ENCODE results near the gene CAMTA1.

Gene CAMTA1

DNA sequence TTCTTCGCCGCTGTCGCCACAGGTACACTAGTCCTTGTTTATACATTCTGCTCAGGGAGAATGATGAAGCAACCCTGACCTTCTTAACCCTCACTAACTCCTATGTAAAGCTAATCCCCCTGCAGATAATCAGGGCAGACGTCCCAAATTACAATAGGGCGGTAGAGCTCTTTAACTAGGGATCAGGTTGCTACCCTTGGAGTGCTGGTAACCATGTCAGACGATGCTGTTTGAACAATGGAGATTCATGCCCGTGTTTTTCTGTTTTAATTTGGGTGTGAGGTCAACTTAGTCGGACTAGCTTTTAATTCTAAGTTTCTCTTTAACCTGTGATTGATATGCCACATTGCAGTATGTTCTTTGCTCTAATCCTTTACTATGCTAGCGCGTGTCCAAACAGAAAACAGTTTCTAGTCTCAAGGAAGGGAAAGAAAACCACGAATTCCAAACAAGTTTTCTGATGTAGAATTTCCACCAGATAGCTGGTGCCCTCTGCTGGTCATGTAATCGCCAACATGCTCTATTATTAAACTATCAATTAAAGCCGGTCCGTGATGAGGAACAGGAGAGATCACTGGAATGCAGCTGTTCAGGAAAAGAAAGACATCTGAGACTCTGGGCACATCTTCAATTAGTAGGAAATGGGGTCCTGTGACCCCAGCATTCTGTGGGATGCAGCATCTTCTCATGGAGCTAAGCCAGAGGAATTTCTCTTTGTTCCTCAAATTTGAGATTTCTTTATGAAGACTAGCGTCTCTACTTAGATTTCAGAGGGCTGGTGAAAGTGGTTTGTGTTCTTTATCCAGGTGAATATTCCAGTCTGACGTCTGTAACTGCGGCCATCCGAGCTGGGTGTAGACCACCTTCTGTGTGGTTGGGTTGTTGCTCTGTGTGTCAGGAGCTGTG is 967.5 kb downstream of the CAMTA1 start:
- no peak for DNase-seq

DNA sequence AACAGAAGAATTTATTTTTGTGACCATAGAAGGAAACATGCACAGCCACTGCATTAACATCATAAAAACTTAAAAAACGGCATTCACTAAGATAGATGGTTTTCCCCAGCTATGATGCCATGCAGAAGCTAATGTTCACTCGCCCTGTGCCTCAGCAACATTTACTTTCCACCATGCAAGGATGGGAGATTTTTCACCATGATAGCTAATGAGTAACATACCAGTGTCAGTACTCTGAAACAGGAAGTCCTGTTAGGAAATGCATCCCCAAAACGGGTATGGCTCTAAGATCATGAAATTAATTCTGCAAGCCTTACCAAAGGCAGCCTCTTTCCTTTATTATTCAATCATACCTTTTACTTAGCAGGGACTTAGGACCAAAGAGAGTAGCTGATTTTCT is 968.4 kb downstream of the CAMTA1 start:
- no peak for DNase-seq

DNA sequence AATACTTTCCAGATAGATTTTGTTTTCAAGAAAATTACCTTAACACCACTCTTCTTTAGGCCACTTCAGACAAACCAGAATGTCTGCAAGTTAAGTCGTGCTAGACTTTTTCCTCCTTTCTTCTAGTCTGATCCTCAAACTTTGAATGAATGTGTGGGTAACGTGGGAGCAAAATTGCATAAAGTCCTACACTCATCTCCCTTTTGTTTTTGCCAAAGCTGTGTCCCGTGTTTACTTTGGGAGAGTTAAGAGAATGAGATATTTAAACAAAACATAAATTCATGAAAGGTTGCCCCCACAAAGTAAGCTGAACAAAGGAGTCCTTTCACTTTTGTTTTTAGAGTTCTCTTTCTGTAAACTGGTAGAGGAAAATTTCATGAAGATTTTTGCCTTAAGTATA is 969.0 kb downstream of the CAMTA1 start:
- DNase-seq: no peak

DNA sequence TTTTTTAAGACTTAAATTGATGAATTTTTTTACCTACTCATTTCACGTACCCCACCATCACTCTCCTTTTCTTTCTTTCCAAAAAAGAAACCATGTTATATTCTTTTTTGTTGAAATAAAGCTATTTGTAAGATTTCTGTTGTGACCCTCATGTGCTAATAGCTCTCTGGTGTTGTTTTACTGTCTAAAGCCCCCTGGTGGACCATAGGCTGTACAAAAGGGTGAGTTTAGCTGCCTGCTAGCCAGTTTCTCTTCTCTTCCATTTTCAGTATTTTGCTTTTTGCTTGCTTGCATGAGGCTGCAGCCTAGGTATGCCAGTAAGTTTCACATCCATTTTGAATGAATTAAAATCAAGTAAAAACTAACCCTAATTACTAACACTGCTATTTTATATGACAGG is 970.2 kb downstream of the CAMTA1 start:
- no peak for DNase-seq

DNA sequence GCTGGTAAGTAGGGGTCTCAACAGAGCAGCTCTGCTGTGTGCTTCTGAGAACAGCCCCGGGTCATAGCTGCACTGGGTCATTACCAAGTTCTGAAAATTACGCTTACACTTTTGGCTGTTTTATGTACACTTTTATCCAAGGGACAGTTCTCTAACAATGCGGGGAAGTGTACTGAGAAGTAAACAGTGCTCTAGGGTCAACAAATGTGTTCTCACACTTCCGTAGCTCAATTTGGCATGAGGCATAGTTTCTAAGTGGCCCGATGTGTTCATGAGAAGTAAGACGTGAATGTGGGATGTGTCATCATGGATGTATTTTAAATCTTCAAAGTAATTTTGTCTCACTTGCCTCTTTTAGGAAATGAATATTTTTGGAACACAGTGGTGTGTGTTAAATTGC is 975.0 kb downstream of the CAMTA1 start:
- no peak for DNase-seq

DNA sequence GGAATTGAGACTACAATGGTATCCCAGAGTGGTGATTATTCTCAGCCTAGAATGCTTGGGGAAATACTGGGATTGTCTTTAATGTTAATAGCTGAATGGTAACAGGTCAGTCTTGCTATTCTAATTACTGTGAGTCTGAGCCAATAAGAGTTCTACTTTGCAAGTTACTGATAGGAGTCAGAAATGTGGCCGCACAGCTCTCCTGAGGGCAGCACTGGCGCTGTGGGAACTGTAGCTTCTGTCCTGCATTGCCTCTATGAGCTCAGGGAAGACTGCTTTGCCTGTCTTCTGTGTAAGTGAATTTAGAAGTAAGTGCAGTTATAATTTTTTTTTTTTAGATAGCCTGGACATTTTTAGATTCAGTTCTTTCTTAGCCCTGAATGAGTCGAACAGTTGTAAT is 975.8 kb downstream of the CAMTA1 start:
- no peak for DNase-seq

DNA sequence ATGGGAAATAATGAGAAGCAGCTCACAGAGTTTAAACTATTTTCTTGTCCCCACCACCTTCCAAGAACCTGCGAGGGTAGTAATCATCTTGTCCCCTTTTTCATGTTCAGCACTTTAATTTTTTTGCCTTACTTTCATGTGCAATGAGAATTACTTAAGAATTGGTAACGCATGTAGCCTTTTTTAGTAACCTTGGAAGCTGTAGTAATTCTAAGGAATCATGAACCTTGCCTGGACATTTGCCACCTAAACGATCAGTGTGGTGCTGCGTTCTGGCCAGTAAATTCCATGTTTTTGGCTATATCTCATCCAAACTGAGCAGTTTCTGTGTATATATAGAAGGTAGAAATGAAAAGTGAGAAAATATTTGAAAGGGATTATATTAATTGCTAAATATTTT is 981.9 kb downstream of the CAMTA1 start:
- DNase-seq: no peak

DNA sequence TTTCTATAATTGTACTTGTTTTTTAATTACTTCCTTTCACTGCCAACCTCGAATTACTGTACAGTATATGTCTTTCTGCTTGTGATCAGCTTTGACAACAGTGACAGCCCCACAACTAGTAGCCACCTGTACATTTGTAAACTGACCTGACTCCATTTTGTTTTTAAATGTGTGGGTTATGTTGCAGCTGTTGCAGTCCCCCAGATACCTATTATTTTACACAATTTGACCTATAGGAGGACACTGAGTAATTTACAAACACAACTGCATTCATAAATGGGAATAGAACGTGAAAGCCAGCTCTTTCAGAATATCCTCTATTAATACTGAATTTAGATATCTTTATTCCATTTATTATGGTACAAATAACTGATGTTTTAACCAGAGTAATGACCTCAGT is 983.3 kb downstream of the CAMTA1 start:
- no peak for DNase-seq

DNA sequence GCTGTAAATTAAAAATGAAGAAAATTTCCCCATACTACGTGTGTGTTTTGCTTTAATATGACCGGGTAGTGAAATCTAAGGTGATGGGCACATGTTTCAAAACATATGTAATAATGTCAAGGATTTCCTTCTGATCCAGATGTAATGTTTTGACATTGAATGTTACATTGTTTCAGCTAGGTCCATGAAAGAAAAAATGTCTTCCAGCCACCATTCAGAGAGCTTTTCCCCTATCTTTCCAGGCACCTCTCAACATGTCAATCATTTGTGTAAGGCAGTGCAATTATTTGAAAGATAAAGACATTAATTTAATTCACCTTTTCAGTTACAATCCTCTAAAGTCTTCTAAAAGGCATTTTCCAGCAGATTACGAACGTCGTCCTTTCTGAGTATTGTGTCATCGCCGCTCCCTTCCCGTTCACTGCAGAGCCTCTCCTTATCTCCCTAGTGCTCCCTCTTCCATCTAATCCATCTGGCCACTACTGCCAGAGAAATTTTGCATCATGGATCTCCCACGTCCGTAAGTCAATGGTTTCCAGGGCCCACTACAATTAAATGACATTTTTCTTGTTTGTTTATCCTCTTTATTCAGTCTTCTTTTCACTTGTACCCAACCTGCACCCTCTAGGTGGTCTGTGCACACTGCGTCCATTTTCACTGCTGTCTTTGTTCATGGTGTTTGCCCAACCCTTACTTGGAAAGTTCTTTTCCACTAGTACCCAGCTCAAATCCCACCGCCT is 984.6 kb downstream of the CAMTA1 start:
- no peak for DNase-seq

DNA sequence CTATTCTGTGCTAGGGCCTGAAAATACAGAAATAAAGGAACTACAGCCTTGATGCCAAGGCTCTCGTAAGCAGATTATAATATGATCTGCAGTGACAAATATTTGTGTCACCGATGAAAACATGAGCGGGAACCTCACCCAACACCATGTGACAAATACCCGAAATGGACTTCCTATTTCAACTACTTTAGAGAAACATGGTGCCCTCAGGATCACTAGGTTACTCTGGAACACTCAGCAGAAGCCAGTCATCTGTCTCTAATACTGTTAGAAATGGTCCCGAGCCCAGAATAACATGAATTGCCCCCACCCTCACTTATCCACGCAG is 985.4 kb downstream of the CAMTA1 start:
- DNase-seq: no peak

DNA sequence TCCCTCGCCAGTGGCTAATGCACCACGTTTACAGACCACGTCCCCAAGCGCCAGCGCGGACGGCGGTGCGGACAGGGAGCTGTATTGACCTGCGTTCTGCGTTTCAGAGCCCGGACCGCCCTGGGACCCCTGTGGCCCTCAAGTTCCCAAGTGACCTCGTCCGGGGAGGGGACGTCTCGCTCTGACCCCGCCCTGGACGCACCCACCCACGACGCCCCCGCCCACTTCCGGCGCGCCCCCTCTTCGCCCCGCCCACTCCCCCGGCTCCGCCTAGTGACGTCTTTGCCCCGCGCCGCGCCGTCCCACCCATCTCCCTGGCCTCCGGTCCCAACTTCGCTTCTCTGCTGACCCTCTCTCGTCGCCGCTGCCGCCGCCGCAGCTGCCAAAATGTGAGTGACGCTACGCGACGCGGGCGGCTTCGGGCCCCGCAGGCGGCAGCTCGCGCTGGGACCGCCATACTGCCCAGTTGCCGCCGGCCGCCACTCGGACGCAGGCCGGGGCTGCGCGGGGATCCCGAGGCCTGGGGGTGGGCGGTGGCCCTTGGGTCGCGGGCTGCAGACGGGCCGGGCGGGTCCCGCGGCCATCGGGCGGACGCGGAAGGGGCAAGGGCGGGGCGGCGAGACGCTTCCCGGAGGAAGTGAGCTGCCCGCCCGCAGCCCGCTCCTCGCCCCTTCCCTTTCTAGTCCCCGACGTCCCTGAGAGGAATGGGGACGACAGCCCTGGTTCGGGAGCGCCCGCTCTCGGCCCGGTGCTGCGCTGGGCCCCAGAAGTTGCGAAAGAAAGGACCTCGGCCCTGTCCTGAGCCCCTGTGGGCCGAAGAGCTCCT is 986.0 kb downstream of the CAMTA1 start, which contains the start of gene VAMP3:
Gene VAMP3, plus strand, starts transcription at position 300 of the 826 bp plus-strand sequence. Its CDS starts 88 bp downstream, at position 388.
- peak; percentile 56 for DNase-seq

DNA sequence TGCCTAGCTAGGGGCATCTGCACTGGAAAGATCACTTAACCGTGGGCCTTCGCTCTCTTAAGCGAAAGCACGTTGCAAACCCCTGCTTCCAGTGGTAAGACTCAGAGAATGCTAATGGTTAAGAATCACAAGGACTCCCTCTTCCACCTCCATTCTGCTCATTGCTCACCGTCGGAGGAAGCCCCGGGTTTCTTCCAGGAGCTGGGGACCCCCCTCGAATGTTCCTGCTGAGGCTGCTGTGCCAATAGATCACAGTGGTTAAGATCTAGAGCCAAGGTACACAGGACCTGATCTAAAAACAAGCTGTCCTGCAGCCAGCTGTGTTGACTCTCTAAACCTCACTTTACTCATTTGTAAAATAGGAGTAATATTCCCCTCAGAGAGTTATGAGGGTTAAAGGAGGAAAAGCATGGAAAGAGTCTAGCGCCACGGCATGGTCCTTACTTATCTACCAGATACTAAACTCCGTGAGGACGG is 986.6 kb downstream of the CAMTA1 start:
- no peak for DNase-seq

DNA sequence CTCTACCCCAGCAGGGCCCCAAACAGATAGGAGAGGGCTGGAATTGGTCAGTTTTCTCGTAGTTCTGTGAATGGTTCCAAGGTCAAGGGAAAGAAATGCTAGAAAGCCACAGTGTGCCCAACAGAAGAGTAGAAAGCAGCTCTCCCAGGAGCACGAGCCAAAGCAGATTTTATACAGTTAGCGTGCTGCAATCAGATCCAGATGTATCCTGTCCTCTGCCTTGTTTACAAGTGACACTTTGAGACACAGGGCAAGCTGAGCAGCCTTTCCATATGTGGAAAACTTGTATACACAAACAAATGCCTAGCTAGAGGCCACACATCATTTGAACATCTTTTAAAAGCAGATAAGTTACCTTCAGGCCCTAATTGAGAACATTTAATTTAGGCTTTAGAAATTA is 992.3 kb downstream of the CAMTA1 start:
- DNase-seq: no peak

DNA sequence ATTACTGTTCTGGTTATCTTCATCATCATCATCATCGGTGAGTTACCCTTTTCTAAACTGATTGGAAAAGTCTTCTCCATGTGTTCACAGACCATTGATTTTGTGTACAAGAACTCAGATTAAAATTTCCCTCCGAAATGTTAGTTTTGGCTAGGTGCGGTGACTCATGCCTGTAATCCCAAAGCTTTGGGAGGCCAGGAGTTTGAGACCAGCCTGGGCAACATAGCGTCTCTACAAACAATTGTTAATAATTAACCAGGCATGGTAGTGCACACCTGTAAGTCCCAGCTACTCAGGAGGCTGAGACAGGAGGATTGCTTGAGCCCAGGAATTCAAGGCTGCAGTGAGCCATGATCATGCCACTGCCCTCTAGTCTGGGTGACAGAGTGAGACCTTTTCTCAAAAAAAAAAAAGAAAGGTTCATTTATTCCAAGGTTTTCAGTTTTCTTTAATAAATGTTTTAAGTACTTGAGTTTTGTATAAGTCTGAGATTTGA is 992.9 kb downstream of the CAMTA1 start:
- DNase-seq: no peak

DNA sequence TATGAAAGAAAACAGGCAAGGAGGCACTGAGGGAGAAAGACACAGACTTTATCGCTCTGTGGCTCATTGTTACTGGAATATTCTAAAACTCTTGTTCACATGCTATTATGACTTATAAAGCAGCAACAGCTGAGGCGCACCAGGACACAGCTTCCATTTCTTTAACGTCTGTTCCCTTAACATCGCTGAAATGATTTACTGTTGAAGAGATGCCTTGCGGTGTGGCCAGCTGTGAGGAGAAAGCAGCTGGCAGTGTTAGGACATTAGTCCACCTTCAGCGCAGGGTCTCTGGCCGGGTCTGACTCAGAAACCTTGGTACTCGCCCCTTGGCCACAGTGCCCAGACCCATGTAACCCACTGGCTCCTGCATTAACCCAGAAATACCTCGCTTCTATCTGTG is 995.7 kb downstream of the CAMTA1 start:
- no peak for DNase-seq

DNA sequence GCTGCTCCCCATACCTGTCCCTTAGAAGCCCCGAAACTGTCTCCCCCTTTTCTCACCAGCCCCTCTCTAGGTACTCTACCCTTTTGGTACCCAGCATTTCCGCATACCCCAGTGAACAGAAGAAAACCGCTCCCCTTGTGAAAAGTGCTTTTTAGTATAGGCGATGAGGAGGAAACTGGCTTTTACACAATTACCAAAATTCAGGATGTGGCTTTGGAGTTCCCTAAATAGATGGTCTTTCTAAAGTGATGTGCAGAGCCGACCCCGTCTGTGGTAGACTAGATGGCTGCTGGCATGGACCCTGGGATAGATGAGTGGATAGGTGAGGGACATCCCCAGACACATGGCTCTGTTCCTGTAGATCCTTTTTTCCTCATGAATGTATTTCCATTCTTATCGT is 996.2 kb downstream of the CAMTA1 start:
- no peak for DNase-seq

DNA sequence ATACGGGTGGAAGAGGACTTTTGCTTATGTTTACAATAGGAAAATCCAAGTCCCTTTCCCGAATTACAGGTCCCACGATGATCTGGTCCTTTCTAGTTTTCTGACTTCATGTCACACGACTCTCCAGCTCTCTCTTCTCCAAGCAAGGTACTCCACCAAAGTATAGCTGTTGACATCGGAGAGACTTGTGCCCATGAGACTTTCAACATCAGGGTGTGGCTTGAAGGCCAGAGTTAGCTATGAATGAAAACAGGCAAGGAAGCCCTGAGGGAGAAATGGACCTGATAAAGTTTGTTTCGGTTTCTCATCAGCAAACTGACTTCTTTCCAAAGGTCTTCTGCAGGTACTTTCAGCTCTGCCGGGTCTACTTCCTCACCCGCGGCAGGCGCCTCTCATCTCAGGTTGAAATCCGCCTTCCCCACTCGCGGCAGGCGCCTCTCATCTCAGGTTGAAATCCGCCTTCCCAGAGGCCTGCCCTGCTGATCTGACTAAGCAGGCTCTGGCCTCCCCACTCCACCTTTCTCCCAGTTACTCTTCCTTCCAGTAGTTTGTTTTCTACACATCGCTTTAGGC is 996.8 kb downstream of the CAMTA1 start:
- no peak for DNase-seq

DNA sequence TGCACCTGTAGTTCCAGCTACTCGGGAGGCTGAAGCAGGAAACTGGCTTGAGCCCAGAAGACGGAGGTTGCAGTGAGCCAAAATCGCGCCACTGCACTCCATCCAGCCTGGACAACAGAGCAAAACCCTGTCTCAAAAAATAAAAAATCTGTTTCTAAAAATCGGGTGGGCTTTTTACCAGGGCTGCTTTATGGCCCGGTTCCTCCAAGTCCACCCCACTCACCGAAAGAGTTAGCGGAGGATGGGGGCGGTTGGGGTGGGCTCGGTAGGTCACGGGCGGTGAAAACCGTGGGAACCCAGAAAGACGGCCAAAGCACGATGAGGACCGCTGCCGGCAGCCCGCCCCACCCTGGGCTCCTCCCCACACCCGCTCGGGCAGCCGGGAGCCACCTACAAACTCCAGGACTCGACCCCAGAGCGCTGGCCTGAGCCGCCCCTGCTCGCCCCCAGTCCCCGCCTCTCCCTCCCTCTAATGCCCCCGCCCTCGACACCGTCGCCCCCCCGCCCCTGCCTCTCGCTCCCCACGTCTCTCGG is 998.0 kb downstream of the CAMTA1 start:
- peak; percentile 57 for DNase-seq

DNA sequence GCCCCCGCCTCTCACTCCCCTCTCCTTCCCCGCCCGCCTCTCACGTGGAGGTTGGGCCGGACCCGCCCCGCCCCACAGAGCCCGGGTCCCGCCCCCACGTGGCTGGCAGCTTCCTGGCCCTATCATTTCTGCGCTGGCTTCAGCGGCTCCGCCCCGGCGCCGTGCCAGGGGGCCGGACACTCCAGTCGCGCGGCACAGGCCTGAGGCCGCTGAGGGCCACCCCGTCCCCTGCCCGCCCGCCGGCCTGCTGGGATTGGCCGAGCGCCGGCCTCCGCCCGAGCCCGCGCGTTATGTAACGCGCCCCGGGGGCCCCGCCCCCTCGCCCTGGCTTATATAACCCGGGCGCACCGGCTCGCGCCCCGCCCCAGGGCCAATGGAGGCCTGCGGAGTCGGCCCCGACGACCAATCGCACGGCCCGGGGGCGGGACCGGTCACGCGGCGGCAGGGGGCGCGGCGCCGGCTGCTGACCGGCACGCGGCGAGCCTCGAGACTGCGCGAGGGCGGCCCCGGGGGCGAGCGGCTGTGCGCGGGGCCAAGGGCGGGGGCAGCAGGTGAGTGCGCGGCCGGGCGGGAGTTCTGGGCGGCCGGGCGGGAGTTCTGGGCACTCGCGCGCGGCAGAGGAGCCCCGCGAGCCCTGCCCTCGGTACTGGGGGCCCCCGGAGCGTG is 998.7 kb downstream of the CAMTA1 start, which contains the start of gene PER3:
Gene PER3, plus strand, starts transcription at position 466 of the 666 bp plus-strand sequence. CDS start 587 bp downstream, outside the sequence.
- peak; percentile 79 for DNase-seq

DNA sequence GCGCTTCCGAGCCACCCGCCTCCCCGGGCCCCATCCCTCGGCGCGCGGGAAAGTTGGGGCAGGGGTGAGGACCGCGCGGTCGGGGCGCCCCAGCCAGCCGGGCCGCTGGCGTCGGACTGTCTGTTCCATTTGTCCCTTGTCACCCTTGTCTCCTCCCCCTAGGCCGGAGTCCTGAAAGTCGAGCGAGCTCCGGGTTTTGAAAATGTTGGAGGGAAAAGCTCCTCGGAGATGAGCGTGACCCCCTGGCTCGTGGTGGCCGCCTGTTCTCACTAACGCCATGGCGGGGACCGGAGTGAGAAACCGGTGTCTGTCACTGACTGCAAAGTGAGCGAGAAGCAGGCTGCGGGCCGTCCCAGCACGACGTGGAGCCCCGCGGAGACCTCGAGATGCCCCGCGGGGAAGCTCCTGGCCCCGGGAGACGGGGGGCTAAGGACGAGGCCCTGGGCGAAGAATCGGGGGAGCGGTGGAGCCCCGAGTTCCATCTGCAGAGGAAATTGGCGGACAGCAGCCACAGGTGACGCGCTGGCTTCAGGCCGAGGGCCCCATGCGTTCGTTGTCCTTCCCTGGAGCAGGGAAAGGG is 999.3 kb downstream of the CAMTA1 start:
- no peak for DNase-seq

DNA sequence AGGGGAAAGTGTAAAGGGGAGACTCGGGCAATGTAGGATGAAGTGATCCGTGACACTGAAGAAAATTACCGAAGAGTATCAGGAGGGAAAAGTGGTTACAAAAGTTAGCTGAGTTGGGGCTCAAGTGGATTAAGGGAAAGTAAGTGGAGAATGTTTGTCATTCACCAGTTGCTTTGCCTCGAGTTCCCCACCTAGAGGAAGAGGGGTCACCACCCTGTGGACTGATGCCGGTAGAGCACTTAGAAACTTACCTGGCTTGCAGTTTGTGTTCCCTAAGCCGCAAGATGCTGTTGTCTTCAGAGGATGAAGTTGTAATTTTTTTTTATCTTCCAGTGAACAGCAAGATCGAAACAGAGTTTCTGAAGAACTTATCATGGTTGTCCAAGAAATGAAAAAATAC is 999.9 kb downstream of the CAMTA1 start:
- DNase-seq: no peak

Measured in 8988T (cell line).